ENCODE data around the gene CYFIP1. TPM values are rescaled to one million over a fixed set of nuclear protein-coding genes. Genes with fewer than 3 reads are reported as not detected.

Gene CYFIP1
- total RNA-seq, 2 experiments from 2014 or later, result 31.1 to 32.8 TPM

DNA sequence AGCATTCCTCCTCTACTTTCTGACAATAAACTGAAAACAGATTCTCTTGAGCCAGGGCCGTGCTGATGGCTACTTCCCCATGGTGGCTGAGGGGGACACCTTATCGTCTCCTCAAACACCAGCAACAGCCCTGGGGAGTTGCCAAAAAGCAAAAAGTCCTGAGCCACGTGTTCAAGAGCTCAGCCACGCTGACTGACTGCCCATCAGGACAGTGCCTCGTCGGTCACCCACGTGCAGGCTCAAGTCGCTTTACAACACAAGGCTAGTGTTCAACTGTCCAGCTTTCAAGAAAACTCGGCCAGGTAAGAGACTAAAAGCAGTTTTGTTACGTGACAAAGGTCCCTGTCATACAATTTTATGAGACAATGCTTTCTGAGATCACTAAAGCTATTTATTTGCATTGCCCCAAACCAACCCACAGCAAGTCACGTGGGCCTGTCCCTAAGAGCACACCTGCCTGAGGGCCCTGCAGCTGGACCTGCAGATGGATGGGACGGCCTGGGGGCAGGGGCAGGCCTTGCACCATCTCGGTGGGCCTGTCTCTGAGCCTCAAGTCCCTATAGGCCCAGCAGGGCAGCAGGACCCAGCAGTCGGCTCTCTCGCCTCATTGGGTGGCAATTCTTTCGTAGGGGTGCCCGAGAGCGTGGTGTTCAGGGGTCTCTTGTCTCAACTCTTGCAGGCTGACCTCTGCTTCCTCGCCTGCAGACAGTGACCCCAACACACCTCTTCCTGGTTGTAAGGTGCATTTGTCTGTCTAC lies 99.0 kb downstream of the CYFIP1 start:
- H3K27me3 Mint-ChIP-seq, result no peaks in the 10 kb centered on the region
- ChIA-PET POLR2A (no interaction called here), CTCF (no interaction called here)
- no peak overlapping the region for H3K4me3 Mint-ChIP-seq
- H3K9me3 Mint-ChIP-seq (ENCODE audit: low read depth), result no peaks in the 10 kb centered on the region
- no peaks in the 10 kb centered on the region for H3K4me1 Mint-ChIP-seq
- intact Hi-C loops (cut with DNase I, micrococcal nuclease), result loop anchor here in 1 of 2 experiments (10.0 kb wide), 1 partner anchor 94 kb away; no protein-coding TSS in a partner anchor
- DNase-seq (no peak), ATAC-seq (no peak)
- peaks cover 12% of the 10 kb centered on the region for H3K36me3 Mint-ChIP-seq (ENCODE audit: low read depth)
- no peak overlapping the region for H3K27ac Mint-ChIP-seq

DNA sequence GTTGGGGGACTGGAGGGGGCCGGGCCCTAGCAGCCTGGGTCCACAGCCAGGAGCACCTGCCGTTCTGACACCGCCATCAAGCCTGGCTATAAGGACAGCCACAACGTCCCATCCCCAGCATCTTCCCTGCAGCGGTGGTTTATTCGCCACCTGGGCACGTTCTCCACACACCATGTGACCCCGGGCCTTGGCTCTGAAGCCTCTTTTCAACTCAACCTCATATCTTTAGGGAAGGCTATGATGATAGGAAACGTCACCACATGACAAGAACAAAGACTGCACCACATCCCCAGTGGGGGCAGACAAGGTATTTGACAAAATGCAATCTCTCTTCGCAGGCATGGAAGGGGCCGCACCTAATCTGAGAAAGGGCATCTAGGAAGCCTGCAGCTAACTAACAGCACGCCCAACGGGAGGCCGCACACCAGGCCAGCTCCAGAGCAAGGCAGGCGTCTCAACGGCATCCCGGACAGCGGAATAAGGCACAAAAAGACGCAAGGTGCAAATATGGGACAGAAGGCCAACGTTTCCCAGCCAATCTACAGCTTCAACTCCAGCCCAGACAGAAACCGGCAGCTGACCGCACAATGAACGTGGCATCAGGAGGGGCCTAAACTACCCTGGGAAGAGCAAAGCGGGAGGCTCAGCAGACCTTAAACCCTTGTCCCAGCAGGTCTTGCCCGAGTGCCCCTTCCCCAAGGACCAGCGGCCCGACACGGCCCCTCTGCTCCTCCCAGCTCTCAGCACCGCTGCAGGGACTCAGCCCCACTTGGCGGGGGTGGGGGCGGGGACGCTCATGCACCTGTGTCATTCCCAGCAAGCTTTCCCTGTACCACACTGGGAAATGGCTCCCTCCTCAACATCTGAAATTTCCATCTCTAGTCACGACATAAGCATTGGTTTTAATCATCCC lies 99.8 kb downstream of the CYFIP1 start:
- CTCF ChIA-PET, result no interaction called here
- intact Hi-C loops (cut with DNase I, micrococcal nuclease), result loop anchor here in 1 of 2 experiments (10.0 kb wide), 1 partner anchor 94 kb away; no protein-coding TSS in a partner anchor
- Mint-ChIP-seq H3K27ac (no peak overlapping the region), H3K36me3 (ENCODE audit: low read depth) (peaks cover 15% of the 10 kb centered on the region), H3K27me3 (no peaks in the 10 kb centered on the region), H3K4me3 (no peak overlapping the region), H3K9me3 (ENCODE audit: low read depth) (no peaks in the 10 kb centered on the region), H3K4me1 (no peaks in the 10 kb centered on the region)
- DNase-seq (no peak), ATAC-seq (no peak)
- POLR2A ChIA-PET, result no interaction called here

DNA sequence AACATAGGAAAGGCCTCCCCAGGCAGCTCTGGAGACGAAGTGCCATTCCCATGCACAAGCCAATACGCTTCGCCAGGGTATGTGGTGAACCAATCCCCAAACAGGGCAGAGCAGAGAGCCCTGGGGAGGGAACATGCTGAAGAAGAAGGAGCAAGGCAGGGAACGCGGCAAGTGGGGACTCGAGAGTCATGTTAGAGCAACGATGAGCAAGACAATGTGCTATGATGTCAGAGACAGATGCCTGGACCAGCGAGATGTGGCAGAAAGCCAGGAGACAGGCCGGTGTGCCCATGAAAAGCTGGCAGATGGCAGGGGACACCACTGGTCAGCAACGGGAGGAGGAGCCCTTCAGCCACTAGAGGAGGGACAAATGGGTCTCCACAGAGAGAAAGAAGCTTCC lies 102.1 kb downstream of the CYFIP1 start:
- H3K27me3 Mint-ChIP-seq, result no peaks in the 10 kb centered on the region
- H3K4me1 Mint-ChIP-seq, result no peaks in the 10 kb centered on the region
- intact Hi-C loops (cut with DNase I, micrococcal nuclease), result no loop called here
- DNase-seq (no peak), ATAC-seq (no peak)
- H3K4me3 Mint-ChIP-seq, result no peak overlapping the region
- CTCF ChIA-PET, result no interaction called here
- H3K27ac Mint-ChIP-seq, result no peak overlapping the region
- H3K9me3 Mint-ChIP-seq (ENCODE audit: low read depth), result no peaks in the 10 kb centered on the region
- H3K36me3 Mint-ChIP-seq (ENCODE audit: low read depth), result peaks cover 17% of the 10 kb centered on the region
- POLR2A ChIA-PET, result no interaction called here

DNA sequence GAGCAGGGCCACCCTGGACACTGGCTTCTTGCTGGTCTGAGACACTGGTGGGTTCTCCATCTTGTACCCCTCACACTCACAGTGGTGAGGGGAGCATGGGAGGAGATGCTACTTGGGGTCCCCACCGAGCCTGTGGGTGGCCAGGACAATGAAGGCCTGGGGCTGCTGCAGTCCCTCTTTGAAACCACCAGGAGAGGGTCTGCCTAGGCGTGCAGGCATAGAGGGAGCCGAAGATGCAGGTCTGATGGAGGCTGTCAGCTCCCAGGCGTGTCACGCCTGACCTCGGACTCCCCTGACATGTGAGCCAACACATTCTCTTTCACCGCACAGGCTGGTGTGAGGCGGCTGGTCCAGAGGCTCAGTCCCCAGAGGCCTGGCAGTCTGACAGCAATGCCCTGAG lies 102.6 kb downstream of the CYFIP1 start:
- no peaks in the 10 kb centered on the region for H3K27me3 Mint-ChIP-seq
- H3K4me3 Mint-ChIP-seq, result no peak overlapping the region
- ChIA-PET POLR2A (no interaction called here), CTCF (no interaction called here)
- no peak for ATAC-seq
- DNase-seq, result no peak
- H3K36me3 Mint-ChIP-seq (ENCODE audit: low read depth), result peaks cover 17% of the 10 kb centered on the region
- H3K9me3 Mint-ChIP-seq (ENCODE audit: low read depth), result no peaks in the 10 kb centered on the region
- intact Hi-C loops (cut with DNase I, micrococcal nuclease), result no loop called here
- H3K27ac Mint-ChIP-seq, result no peak overlapping the region
- H3K4me1 Mint-ChIP-seq, result no peaks in the 10 kb centered on the region

DNA sequence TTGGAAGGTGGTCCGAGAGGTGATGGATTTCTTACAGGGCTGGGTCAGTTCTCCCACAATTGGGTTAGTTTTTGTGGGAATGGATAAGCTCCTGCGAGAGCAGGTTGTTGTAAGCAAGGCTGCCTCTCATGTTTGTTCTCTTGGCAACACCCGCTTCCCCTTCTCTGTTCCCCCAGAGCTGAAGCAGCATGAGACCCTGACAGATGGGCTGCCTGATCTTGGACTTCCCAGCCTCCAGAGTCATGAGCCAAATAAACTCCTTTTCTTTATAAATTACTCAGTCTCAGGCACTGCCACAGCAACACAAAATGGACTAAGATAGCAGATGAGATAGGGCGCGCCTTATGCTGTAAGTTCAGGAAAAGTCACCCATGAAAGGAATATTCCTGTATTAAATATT lies 103.1 kb downstream of the CYFIP1 start:
- no peaks in the 10 kb centered on the region for H3K27me3 Mint-ChIP-seq
- peaks cover 17% of the 10 kb centered on the region for H3K36me3 Mint-ChIP-seq (ENCODE audit: low read depth)
- no peak overlapping the region for H3K4me3 Mint-ChIP-seq
- no peak for DNase-seq
- ATAC-seq, result no peak
- intact Hi-C loops (cut with DNase I, micrococcal nuclease), result no loop called here
- ChIA-PET POLR2A (no interaction called here), CTCF (interaction anchor here (0.7 kb wide), 1 partner anchor 137 kb away, joined by 4 read pairs; no protein-coding TSS in a partner anchor)
- no peaks in the 10 kb centered on the region for H3K9me3 Mint-ChIP-seq (ENCODE audit: low read depth)
- no peaks in the 10 kb centered on the region for H3K4me1 Mint-ChIP-seq
- no peak overlapping the region for H3K27ac Mint-ChIP-seq

- no peak for ATAC-seq
- ChIA-PET CTCF (no interaction called here), POLR2A (no interaction called here)
- H3K36me3 Mint-ChIP-seq (ENCODE audit: low read depth), result peaks cover 17% of the 10 kb centered on the region
- DNase-seq, result no peak
- H3K27ac Mint-ChIP-seq, result no peak overlapping the region
- H3K4me1 Mint-ChIP-seq, result no peaks in the 10 kb centered on the region
- no peaks in the 10 kb centered on the region for H3K9me3 Mint-ChIP-seq (ENCODE audit: low read depth)
- H3K27me3 Mint-ChIP-seq, result no peaks in the 10 kb centered on the region
- no peak overlapping the region for H3K4me3 Mint-ChIP-seq
- intact Hi-C loops (cut with DNase I, micrococcal nuclease), result no loop called here
Observed at GRCh38 chr15:22874966-22875365, 105.2 kb downstream of the CYFIP1 start.

DNA sequence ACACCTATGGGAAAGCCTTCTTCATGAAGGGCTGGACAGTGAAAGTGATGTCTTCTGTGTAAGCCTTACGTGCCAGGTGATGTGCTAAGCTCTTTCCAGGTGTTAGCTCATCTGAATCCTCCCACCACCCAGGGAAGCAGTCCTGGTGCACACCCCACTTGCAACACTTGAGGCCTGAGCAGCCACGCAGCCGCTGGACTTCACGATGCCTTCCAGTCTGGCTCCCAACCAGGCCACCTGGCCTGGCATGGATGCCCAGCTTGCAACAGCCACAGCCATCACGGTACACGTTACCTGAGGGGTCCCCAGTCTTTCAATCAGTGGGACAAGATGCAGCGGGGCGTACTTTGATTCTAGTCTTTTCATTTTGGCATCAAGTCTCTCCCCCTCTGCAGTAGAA lies 105.9 kb downstream of the CYFIP1 start:
- DNase-seq (no peak), ATAC-seq (no peak)
- ChIA-PET CTCF (no interaction called here), POLR2A (no interaction called here)
- Mint-ChIP-seq H3K27me3 (no peaks in the 10 kb centered on the region), H3K36me3 (ENCODE audit: low read depth) (peaks cover 19% of the 10 kb centered on the region), H3K9me3 (ENCODE audit: low read depth) (no peaks in the 10 kb centered on the region), H3K4me1 (no peaks in the 10 kb centered on the region), H3K4me3 (no peak overlapping the region), H3K27ac (no peak overlapping the region)
- intact Hi-C loops (cut with DNase I, micrococcal nuclease), result no loop called here

- ATAC-seq, result no peak
- intact Hi-C loops (cut with DNase I, micrococcal nuclease), result no loop called here
- CTCF ChIA-PET, result no interaction called here
Observed at GRCh38 chr15:22873841-22874240, 106.3 kb downstream of the CYFIP1 start.

DNA sequence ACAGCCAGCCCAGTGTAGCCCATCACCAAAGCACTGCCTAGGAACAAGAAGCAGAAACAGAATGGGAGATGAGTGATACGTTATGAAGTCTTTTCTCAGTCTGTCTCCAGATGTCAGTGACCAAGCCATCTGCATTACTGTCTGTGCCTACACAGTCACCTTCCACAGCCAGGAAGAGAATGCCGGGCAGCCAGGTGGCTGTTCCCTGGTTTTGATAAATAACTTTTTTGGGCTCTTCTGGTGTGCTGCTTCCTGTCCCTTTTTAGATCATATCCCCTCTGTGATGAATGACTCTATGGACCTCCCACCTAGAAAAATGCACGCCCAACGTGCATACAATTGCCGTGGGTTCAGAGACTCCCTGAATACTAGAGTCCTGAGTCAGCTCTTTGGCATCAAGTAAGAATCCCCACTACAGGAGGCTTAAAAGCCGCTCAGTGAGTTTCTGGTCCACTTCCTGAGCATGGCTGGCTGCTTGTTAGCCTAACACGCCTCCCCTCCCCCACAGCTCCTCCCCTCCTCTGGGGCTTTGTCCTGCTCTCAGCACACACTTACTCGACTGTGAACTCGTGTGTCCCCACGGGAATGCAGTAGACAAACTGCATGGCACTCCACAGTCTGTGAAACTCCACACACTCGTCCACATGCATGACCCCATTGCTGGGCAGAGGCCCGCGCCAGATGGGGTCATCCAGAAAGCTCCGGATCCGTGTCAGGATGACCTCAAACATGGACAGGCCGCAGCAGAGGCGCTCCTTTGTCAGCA lies 107.0 kb downstream of the CYFIP1 start:
- intact Hi-C loops (cut with DNase I, micrococcal nuclease), result no loop called here
- POLR2A ChIA-PET, result no interaction called here

More at GRCh38 chr15:22873841-22874240, 106.3 kb downstream of the CYFIP1 start:
- Mint-ChIP-seq H3K4me3 (no peak overlapping the region), H3K4me1 (no peaks in the 10 kb centered on the region), H3K36me3 (ENCODE audit: low read depth) (peaks cover 22% of the 10 kb centered on the region), H3K9me3 (ENCODE audit: low read depth) (no peaks in the 10 kb centered on the region), H3K27ac (no peak overlapping the region), H3K27me3 (no peaks in the 10 kb centered on the region)
- POLR2A ChIA-PET, result no interaction called here
- DNase-seq, result no peak

GRCh38 chr15:22871481-22872086 lies 108.6 kb downstream of the CYFIP1 start:
- DNase-seq (no peak), ATAC-seq (no peak)
- no peak overlapping the region for H3K27ac Mint-ChIP-seq

More for the DNA sequence above, 107.0 kb downstream of the CYFIP1 start:
- Mint-ChIP-seq H3K9me3 (ENCODE audit: low read depth) (no peaks in the 10 kb centered on the region), H3K4me1 (no peaks in the 10 kb centered on the region), H3K27me3 (no peaks in the 10 kb centered on the region), H3K4me3 (no peak overlapping the region), H3K27ac (no peak overlapping the region), H3K36me3 (ENCODE audit: low read depth) (peaks cover 23% of the 10 kb centered on the region)
- no peak for DNase-seq
- CTCF ChIA-PET, result no interaction called here
- no peak for ATAC-seq

GRCh38 chr15:22870865-22871264 lies 109.3 kb downstream of the CYFIP1 start:
- ATAC-seq, result no peak
- no peaks in the 10 kb centered on the region for H3K9me3 Mint-ChIP-seq (ENCODE audit: low read depth)
- H3K36me3 Mint-ChIP-seq (ENCODE audit: low read depth), result peaks cover 24% of the 10 kb centered on the region
- POLR2A ChIA-PET, result no interaction called here
- no peaks in the 10 kb centered on the region for H3K4me1 Mint-ChIP-seq
- H3K27me3 Mint-ChIP-seq, result no peaks in the 10 kb centered on the region
- no peak overlapping the region for H3K4me3 Mint-ChIP-seq
- DNase-seq, result no peak
- no peak overlapping the region for H3K27ac Mint-ChIP-seq
- intact Hi-C loops (cut with DNase I, micrococcal nuclease), result no loop called here
- CTCF ChIA-PET, result no interaction called here

More at GRCh38 chr15:22871481-22872086, 108.6 kb downstream of the CYFIP1 start:
- H3K4me1 Mint-ChIP-seq, result no peaks in the 10 kb centered on the region
- no peak overlapping the region for H3K4me3 Mint-ChIP-seq
- ChIA-PET CTCF (no interaction called here), POLR2A (no interaction called here)
- H3K36me3 Mint-ChIP-seq (ENCODE audit: low read depth), result peaks cover 20% of the 10 kb centered on the region
- H3K27me3 Mint-ChIP-seq, result no peaks in the 10 kb centered on the region
- intact Hi-C loops (cut with DNase I, micrococcal nuclease), result no loop called here
- H3K9me3 Mint-ChIP-seq (ENCODE audit: low read depth), result no peaks in the 10 kb centered on the region

Data from activated CD4-positive, alpha-beta T cell treated with anti-CD3 and anti-CD28 coated beads for 36 hours (primary cell).